HG03280 (cell line): ENCODE measurements around the gene ARL16.
"Not testable (repeated sequence)": the region's sequence is repeated elsewhere in the genome, so short reads cannot be mapped to it uniquely, and the experiment has no call there.

Experiments used
- ATAC-seq: cut with Tn5 transposase; IDR thresholded peaks from one replicate; pipeline ENCODE4 v1.9.1; 2021; ENCODE audit warnings: mild to moderate bottlenecking, moderate library complexity; ENCODE audit not compliant: unreplicated experiment

The ARL16 gene

GRCh38 chr17:81696218-81696941 is 12.8 kb upstream of the ARL16 start:
- no peak for ATAC-seq

- no peak for ATAC-seq
These were observed 12.2 kb upstream of the ARL16 start for GRCh38 chr17:81695801-81696200.

DNA sequence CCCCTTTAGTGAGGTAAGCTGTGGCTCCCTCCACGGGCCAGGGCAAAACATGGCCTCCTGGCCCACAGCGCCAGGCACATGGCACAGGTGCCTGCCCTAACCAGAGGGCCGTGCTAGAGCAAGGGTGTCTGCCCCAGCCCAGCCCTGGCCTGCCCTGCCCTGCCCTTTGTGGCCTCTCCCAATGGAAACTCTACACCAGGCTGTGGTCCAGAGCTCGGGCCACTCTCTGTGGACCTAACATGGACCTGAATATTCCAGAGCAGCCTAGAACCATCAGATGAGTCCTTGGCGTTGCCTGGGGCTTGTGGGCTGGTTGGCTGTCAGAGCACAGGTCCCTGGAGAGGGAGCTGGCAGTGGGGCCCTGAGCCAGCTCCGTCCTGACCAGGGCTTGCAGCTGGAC is 11.6 kb upstream of the ARL16 start:
- no peak for ATAC-seq

GRCh38 chr17:81694810-81695209 is 11.2 kb upstream of the ARL16 start:
- no peak for ATAC-seq

GRCh38 chr17:81693509-81694210 is 10.1 kb upstream of the ARL16 start:
- ATAC-seq, result no peak

DNA sequence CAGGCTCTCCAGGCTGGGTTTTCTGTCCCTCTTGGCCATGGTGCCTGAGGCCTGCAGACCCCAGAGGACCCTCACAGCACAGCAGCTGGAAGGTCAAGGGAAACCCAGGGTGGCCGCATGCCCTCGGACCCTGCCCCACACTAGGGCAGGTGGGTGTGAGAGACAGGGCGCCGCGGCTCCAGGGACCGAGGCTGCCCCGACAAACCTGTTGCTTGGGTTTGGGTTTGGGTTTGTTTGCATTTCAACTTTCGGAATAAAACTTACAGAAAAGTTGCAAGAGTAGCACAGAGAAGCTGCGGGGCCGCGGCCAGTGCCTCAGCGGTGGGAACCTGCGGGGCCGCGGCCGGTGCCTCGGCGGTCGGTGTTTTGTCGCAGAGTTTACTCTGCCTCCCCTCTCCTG is 8.0 kb upstream of the ARL16 start:
- no peak for ATAC-seq

DNA sequence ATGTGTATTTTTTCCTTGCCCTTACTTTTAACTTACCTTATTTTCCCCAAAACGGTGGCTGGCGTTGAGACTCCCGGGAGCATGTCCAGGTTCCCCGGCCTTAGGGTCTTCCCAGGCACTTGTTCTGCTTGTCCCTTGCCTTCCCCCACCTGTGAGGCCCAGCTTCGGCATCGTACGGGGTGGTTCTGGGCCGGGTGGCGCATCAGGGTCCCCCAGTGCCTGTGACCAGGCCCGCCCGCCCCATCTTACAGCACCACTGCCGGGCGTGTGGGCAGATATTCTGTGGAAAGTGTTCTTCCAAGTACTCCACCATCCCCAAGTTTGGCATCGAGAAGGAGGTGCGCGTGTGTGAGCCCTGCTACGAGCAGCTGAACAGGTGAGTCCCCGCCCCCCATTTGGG is 7.6 kb upstream of the ARL16 start:
- ATAC-seq, result no peak

GRCh38 chr17:81690549-81690948 is 7.0 kb upstream of the ARL16 start:
- ATAC-seq, result no peak

GRCh38 chr17:81690066-81690465 is 6.5 kb upstream of the ARL16 start:
- no peak for ATAC-seq

- no peak for ATAC-seq
These were observed 5.0 kb upstream of the ARL16 start for GRCh38 chr17:81688616-81689015.

- ATAC-seq, result no peak
These were observed 4.4 kb upstream of the ARL16 start for GRCh38 chr17:81687770-81688541.

- ATAC-seq, result no peak
These were observed 3.0 kb upstream of the ARL16 start for GRCh38 chr17:81686614-81687013.

DNA sequence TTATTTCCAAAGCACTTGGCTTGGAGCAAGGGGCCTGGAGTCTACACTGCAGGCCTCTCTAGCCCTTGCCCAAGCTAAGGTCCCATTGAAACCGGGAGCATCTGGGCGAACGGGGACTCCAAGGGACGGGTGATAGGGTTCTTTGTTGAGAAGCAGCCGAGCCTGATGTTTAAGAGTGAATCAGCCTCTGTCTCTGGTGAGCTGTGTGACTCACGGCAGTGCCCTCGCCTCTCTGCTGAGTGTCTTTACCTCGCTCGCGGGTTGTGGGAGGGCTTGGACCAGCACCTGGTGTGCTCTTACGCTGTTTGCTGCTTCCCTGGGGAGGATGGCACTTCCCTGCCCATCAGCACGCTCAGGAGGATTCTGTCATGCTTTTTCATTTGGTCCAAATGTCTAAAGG is 1.5 kb upstream of the ARL16 start:
- no peak for ATAC-seq

- no peak for ATAC-seq
These were observed 880 bp upstream of the ARL16 start for GRCh38 chr17:81684442-81684911.

GRCh38 chr17:81683208-81683583 is 401 bp downstream of the ARL16 start:
- ATAC-seq, result no peak

DNA sequence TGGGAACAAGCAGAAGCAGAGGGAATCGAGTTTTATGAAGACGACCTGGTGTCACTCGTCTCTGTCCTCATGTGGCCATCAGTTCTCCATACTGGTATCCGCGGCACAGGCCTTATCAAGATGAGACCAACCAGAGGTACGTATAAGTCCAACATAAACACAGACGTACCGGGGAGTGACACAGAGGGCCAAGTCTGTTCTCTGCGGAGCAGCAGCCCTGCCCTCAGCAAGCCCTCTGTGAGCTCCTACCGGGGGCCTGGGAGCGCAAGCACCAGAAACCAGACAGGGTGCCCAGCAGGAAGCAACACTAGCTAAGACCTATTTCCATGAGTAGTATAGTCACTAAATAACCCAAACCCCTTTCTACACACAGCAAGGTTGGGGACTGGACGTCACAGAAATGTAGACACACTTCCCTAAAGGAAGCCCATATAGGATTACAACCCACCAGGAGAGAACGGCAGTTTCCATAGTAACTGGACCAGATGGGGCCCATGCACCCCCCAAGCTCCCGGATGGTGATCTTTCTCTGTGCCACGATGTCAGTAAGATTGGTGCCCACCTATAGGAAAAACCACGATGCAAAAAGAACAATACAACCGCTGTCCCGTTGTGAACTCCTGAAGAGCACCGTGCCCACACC is 911 bp downstream of the ARL16 start:
- no peak for ATAC-seq

DNA sequence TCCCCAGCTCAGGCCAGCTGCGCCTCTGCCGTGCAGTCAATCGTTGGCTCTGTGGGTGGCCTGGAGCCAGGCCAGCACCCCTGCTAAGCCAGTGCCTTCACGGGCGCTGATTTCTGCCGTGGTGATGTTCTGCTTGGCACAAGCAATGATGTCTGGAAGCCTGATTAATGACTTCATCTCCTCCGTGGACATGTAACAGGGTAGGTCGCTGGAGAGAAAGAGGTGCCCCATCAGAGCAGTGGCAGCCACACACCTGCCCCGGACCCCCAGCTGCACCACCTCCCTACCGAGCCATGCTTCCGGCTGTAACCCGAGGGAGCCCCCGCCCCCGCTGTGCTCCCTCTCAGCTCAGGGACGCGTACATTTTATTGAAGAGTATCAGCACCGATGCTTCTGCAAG is 1.9 kb downstream of the ARL16 start:
- ATAC-seq, result no peak

GRCh38 chr17:81680150-81680549 is 3.4 kb downstream of the ARL16 start:
- no peak for ATAC-seq

DNA sequence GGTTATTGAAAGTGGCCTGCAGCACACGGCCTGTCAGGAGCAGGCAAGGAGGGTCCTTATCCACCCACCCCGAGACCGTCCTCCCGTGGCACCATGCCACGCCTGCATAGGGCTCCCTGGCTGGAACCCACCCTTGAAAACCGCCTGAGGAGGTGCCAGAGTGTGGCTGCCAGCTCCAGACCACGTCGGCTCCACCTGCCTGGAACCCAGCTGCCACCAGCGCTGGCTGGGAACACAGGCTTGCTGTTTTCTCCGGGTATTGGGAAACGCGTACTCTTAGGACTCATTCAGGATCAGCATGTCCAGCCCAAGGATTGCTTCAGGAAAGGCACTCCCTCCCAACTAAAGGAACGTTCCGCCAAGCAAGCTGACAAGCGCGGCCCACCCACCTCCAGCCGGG is 6.7 kb downstream of the ARL16 start:
- no peak for ATAC-seq

DNA sequence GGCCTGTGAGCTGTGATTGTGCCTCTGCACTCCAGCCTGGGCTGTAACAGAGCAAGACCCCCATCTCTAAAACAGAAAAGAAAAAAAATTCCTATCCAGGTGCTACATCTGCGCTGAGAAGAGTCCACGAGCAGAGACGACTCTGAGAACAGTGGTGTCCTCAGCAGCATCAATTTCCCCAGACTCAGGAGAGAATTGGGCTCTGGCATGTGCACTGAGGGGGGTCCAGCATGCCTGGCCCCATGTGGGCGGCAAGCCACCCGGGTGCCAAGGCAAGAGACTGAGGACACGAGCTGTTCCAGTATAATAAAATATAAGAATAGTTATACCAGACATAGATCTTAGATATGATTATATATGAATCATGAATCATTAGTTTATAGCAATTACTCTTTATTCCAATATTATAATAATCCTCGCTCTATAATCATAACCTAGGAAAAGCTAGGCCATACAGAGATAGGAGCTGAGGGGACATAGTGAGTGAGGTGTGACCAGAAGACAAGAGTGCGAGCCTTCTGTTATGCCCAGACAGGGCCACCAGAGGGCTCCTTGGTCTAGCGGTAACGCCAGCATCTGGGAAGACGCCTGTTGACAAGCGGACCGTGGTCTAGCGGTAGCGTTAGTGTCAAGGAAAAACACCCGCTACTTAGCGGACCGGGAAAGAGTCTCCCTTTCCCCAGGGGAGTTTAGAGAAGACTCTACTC is 7.9 kb downstream of the ARL16 start:
- ATAC-seq, result not testable (repeated sequence)
